Measurements from ENCODE around the gene SLC25A51. TPM values are rescaled to one million over a fixed set of nuclear protein-coding genes. Genes with fewer than 3 reads are reported as not detected.

SLC25A51 gene
- total RNA-seq, 1 donor from 2014 or later: 5.9 TPM

DNA sequence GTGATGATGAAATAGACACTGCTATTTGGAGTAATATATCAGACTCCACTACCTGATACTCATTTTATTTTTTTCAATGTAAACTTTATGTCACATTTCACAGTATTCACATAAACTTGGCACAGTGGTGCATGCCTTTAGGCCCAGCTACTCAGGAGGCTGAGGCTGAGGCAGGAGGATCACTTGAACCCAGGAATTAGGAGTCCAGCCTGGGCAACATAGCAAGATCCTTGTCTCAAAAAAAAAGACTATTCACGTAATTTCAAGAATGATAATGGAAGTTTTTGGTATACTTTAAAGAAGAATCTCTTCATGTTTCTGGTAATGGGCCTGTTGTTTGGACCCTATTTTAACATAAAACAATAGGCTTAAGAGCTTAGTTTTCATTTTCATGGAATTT is 47.4 kb downstream of the SLC25A51 start:
- H3K27me3 ChIP-seq: no peaks in the 10 kb centered on the region
- no peaks in the 10 kb centered on the region for H3K9me3 ChIP-seq
- no peaks in the 10 kb centered on the region for H3K4me1 ChIP-seq
- peaks cover 19 to 32% of the 10 kb centered on the region in 2 donors for H3K36me3 ChIP-seq
- TF ChIP-seq, protein P1, sequence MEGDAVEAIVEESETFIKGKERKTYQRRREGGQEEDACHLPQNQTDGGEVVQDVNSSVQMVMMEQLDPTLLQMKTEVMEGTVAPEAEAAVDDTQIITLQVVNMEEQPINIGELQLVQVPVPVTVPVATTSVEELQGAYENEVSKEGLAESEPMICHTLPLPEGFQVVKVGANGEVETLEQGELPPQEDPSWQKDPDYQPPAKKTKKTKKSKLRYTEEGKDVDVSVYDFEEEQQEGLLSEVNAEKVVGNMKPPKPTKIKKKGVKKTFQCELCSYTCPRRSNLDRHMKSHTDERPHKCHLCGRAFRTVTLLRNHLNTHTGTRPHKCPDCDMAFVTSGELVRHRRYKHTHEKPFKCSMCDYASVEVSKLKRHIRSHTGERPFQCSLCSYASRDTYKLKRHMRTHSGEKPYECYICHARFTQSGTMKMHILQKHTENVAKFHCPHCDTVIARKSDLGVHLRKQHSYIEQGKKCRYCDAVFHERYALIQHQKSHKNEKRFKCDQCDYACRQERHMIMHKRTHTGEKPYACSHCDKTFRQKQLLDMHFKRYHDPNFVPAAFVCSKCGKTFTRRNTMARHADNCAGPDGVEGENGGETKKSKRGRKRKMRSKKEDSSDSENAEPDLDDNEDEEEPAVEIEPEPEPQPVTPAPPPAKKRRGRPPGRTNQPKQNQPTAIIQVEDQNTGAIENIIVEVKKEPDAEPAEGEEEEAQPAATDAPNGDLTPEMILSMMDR (IDR thresholded peaks at IDR 0.05): no peak
- no peak overlapping the region for H3K27ac ChIP-seq
- intact Hi-C loops (cut with DNase I): no loop called here
- no peak for DNase-seq (ENCODE audit: low spot score in 2 of 2)
- no peak overlapping the region for H3K4me3 ChIP-seq

DNA sequence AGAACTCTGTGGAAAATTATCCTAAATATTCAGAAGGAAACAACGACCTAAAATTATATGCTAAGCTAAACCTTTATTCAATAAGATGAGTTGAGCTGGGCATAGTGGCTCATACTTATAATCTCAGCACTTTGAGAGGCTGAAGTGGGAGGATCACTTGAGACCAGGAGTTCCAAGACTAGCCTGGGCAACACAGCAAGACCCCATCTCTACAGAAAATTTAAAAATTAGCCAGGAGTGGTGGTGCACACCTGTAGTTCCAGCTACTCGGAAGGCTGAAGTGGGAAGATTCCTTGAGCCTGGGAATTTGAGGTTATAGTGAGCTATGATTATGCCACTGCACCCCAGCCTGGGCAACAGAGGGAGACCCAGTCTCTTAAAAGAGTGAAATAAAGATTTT is 51.7 kb downstream of the SLC25A51 start:
- intact Hi-C loops (cut with DNase I): no loop called here

DNA sequence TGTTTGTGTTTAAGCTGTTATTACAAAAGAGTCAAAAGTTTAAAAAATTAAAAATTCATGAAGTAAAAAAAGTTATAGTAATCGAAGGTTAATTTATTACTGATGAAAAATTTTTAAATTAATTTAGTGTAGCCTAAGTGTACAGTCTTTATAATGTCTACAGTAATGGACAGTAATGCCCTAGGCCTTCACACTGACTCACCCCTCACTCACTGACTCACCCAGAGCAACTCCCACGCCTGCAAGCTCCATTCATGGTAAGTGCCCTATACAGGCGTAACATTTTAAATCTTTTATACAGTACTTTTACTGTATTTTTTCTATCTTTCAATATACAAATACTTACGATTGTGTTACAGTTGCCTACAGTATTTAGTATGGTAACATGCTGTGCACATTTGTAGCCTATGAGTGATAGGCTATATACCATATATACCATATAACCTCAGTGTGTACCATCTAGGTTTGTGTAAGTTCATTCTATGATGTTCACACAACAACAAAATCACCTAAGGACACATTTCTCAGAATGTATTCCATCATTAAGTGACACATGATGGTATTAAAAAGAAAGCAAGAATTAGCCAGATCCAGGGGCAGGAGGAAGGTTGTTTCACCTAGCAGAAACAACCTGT is 63.2 kb downstream of the SLC25A51 start:
- Histone ChIP-seq H3K36me3 (peaks cover 0 to 6% of the 10 kb centered on the region in 2 donors), H3K27me3 (no peaks in the 10 kb centered on the region), H3K4me3 (no peak overlapping the region), H3K4me1 (no peaks in the 10 kb centered on the region), H3K9me3 (no peaks in the 10 kb centered on the region), H3K27ac (no peak overlapping the region)
- DNase-seq (ENCODE audit: low spot score in 2 of 2): no peak
- intact Hi-C loops (cut with DNase I): no loop called here
- TF ChIP-seq, protein P1 (IDR thresholded peaks at IDR 0.05): no peak

More for the DNA sequence above, 51.7 kb downstream of the SLC25A51 start:
- Histone ChIP-seq H3K4me1 (no peaks in the 10 kb centered on the region), H3K36me3 (peaks cover 2 to 4% of the 10 kb centered on the region in 2 donors), H3K9me3 (no peaks in the 10 kb centered on the region), H3K4me3 (no peak overlapping the region), H3K27ac (no peak overlapping the region), H3K27me3 (no peaks in the 10 kb centered on the region)
- no peak for DNase-seq (ENCODE audit: low spot score in 2 of 2)
- TF ChIP-seq, protein P1 (IDR thresholded peaks at IDR 0.05): no peak

DNA sequence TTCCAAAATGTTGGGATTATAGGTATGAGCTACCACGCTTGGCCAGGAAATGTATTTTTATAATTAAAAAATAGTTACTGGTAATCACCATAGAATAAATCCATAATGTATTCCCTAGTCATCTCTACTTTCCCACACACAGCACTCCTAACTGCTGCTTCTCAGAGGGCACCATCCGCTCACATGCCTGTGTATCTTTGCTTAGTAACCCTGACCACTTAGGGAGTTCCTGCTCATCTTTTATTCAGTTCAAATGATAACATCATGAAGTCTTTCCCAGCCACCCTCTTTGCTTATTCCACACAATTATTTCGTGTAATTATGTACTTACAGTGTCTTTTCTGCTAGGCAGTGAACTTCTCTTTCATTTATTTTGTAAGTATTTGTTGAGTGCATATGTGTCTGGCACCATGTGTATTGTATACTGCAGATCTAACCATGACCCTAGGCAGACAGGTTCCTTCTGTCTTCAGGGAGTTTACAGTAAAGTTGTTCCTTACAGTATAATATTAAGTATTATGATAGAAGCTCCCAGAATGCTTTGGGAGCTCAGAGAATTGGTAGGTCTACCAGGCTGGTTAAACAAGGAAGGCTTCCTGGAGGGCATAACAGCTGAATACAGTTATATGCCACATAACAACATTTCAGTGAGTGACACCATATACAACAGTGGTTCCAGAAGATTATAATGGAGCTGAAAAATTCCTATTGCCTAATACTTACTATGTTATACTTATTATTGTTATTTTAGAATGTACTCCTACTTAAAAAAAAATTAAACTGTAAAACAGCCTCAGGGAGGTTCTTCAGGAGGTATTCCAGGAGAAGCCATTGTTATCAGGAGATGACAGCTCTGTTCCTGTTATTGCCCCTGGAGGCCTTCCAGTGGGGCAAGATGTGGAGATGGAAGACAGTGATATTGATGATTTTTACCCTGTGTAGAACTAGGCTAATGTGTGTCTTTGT is 64.1 kb downstream of the SLC25A51 start:
- intact Hi-C loops (cut with DNase I): no loop called here
- Histone ChIP-seq H3K9me3 (no peaks in the 10 kb centered on the region), H3K4me3 (no peak overlapping the region), H3K27ac (no peak overlapping the region), H3K36me3 (peaks cover 0 to 7% of the 10 kb centered on the region in 2 donors), H3K4me1 (no peaks in the 10 kb centered on the region), H3K27me3 (no peaks in the 10 kb centered on the region)
- DNase-seq (ENCODE audit: low spot score in 2 of 2): no peak
- TF ChIP-seq, protein P1 (IDR thresholded peaks at IDR 0.05): no peak

Other genes starting within 250 kb of the SLC25A51 start
- 0.53 TPM for gene TRMT10B, start 150.3 kb downstream of the SLC25A51 start, total RNA-seq
- gene EXOSC3, start 119.1 kb downstream of the SLC25A51 start, total RNA-seq: 9.0 TPM
- 23.5 TPM for gene DCAF10, start 103.3 kb downstream of the SLC25A51 start, total RNA-seq
- gene SHB, start 165.1 kb upstream of the SLC25A51 start, total RNA-seq: 77.8 TPM